Aorta (tissue), 5 donors: ENCODE measurements around the gene ZCCHC12. TPM values are rescaled to one million over a fixed set of nuclear protein-coding genes. Genes with fewer than 3 reads are reported as not detected.

Experiments
- ATAC-seq: fragments of 200-7000 bp; cut with Tn5 transposase; one replicate; pipeline ENCODE4 v1.9.1; 2022; ENCODE audit warnings: moderate library complexity; ENCODE audit not compliant: low FRiP score
- DNase-seq, 2 donors: peaks; one replicate each; pipeline ENCODE4 v3.0.0-alpha.2; 2020
- H3K27ac ChIP-seq, 2 donors: one replicate each; pipeline ENCODE4 v1.5.1; 2013; ENCODE audit warnings: low read length in 2 of 2, mild to moderate bottlenecking in 2 of 2, moderate library complexity in 2 of 2, control low read depth in 1 of 2, inconsistent platforms in 1 of 2, low read depth in 1 of 2
- H3K27me3 ChIP-seq, 2 donors: one replicate each; pipeline ENCODE4 v1.6.1; 2013; ENCODE audit warnings: control low read depth in 1 of 2, low read length in 1 of 2, mild to moderate bottlenecking in 1 of 2, moderate library complexity in 1 of 2; ENCODE audit not compliant: insufficient read depth in 2 of 2, control insufficient read depth in 1 of 2
- H3K36me3 ChIP-seq, 2 donors: one replicate each; pipeline ENCODE4 v1.6.1; 2013; ENCODE audit warnings: control low read depth in 1 of 2, low read length in 1 of 2, mild to moderate bottlenecking in 1 of 2; ENCODE audit not compliant: insufficient read depth in 2 of 2, control insufficient read depth in 1 of 2
- H3K4me1 ChIP-seq, 2 donors: one replicate each; pipeline ENCODE4 v1.6.1; 2013; ENCODE audit warnings: low read length in 2 of 2, control low read depth in 1 of 2, mild to moderate bottlenecking in 1 of 2, moderate library complexity in 1 of 2; ENCODE audit not compliant: insufficient read depth in 2 of 2, control insufficient read depth in 1 of 2
- H3K4me3 ChIP-seq, 2 donors: one replicate each; pipeline ENCODE4 v1.5.1; 2013; ENCODE audit warnings: low read length in 2 of 2, control low read depth in 1 of 2, mild to moderate bottlenecking in 1 of 2
- H3K9me3 ChIP-seq: one replicate; pipeline ENCODE4 v1.6.1; 2013; ENCODE audit warnings: mild to moderate bottlenecking, low read length; ENCODE audit not compliant: control insufficient read depth
- WGBS, 2 donors: extraction: QIAGEN DNeasy Blood & Tissue Kit; methylation state at CpG; one replicate each; pipeline ENCODE4 v1.1.7; 2013; 5-methylcytosine and 5-hydroxymethylcytosine counted together
- intact Hi-C, 2 donors: fragments of 100-400 bp; cut with DNase I; formaldehyde crosslinking; loops; one replicate each; pipeline versions ENCODE4 v1.14.2 to v1.15.0; 2022
- polyA plus RNA-seq, 2 donors: library from polyadenylated mRNA; stranded (reverse); fragments of 200-250 nt; gene quantifications; one replicate each; pipeline ENCODE4 v1.2.3, GENCODE V29; 2013
- total RNA-seq, 2 donors: library from RNA; stranded (reverse); fragmentation: NEBNext Ultra II Directional; extraction: Animal tissue kit (Norgen Biotek cat#: 25700); gene quantifications; one replicate each; pipeline ENCODE4 v1.2.1, GENCODE V29; 2021
- donor health status: healthy with polysubstance abuse.
- donor health status: Bipolar disorder and iron deficiency.
- donor health status: DM: no; HTN: no; CAD: no.
- donor health status: DM: no; HTN: no; CAD: no.
- donor health status: DM: yes; HTN: yes; CAD: no.

The ZCCHC12 gene
- total and polyA plus RNA-seq, 4 donors = 0.15 TPM; not detected in 3

DNA sequence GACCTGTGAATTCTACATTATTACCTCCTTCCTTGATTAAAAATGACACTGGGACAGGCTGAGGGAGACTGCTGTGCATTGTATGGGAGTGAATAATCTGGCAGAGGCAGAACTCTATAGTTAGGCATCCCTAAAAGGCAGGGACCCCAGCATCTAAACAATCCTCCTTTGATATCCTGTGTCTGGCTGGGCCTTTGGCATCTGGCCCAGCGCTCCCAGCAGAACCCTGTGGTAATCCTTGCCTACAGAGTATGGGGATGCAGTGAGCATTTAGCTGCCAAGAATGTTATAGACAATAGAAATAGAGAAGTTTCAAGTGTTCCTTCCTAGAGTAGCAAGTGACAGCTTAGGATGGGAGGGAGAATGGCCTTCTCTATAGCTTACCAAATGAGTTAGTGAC lies 38.5 kb downstream of the ZCCHC12 start:
- no peak for DNase-seq
- ATAC-seq = no peak
- WGBS, 2 donors = 64 to 83% methylated on average over 1 of the region's 1 CpG
- no peaks in the 10 kb centered on the region for H3K36me3 ChIP-seq
- no peak overlapping the region for H3K4me3 ChIP-seq
- intact Hi-C loops = no loop called here
- H3K27ac ChIP-seq = no peak overlapping the region
- no peaks in the 10 kb centered on the region for H3K4me1 ChIP-seq
- no peaks in the 10 kb centered on the region for H3K27me3 ChIP-seq
- no peaks in the 10 kb centered on the region for H3K9me3 ChIP-seq

DNA sequence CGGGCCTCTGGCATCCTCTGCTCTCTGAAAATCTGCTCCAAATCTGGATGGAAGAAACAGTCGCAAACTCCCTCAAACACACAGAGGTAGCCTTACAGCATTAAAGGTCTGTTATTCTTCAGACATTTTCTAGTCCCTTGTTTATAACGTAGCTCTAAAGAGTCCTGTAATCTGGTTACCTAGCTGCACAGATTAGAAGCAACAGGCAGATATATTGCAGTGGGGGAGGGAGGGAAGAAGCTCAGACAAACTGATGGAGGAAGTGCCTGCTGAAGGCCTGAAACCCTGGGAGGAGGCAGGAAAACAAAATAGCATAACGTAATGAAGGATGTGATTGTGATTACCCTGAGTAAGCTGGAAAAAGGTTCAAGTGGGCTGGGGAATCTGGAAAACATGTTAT lies 39.4 kb downstream of the ZCCHC12 start:
- Histone ChIP-seq H3K27ac (no peak overlapping the region), H3K4me3 (no peak overlapping the region), H3K9me3 (no peaks in the 10 kb centered on the region), H3K27me3 (no peaks in the 10 kb centered on the region), H3K36me3 (no peaks in the 10 kb centered on the region), H3K4me1 (no peaks in the 10 kb centered on the region)
- intact Hi-C loops = no loop called here
- 53 to 54% methylated on average over 4 of the region's 4 CpGs for WGBS, 2 donors
- DNase-seq (no peak), ATAC-seq (no peak)

DNA sequence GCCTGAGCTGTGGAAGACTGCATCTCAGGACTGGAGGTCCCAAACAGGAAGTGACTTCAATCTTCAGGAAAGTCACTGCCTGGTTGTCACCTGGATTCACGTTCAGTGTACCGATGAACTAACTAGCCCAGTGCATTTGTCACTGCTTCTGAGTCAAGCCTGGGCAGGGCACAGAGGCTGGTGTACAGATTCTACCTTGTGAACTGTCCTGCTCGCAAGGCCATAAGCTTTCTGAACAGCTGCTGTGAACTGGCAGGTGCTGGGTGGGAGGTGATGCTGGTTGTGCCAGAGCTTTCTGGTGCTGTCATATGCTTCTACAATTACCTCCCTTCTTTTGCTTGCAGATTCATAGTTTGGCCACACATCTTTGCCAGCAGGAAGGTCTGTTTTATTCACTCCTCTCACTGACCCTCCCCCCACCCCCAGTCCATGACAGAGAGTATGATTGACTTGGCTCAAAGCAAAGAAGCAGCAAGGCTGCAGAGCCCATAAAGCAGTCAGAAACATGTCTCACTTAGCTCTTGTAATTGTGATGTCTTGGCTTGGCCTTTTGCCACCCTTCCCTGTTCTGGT lies 40.5 kb downstream of the ZCCHC12 start:
- H3K9me3 ChIP-seq = no peaks in the 10 kb centered on the region
- ATAC-seq (no peak), DNase-seq (no peak)
- H3K36me3 ChIP-seq = no peaks in the 10 kb centered on the region
- no peak overlapping the region for H3K4me3 ChIP-seq
- H3K4me1 ChIP-seq = no peaks in the 10 kb centered on the region
- H3K27me3 ChIP-seq = no peaks in the 10 kb centered on the region
- no peak overlapping the region for H3K27ac ChIP-seq
- WGBS, 2 donors = 77 to 88% methylated on average over 3 of the region's 3 CpGs
- intact Hi-C loops = no loop called here

DNA sequence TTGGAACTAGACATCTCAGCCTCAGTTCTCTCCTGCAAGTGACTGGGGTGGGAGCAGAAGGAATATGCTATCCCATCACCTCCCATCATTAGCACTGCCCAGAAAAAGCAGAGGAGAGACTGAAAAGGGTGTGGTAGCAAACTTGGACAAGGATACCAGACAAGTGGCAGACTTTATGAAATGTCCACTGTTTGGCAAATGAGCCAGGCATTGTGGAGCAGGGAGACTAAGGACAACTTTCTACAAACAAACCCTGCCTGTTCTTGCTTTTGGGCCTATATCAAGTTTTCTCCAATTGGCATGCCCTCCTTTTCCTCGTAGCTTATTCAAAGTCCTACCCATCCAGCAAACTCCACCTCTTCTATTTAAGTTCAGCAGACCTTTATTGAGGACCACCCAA lies 41.6 kb downstream of the ZCCHC12 start:
- H3K36me3 ChIP-seq = no peaks in the 10 kb centered on the region
- no peaks in the 10 kb centered on the region for H3K4me1 ChIP-seq
- DNase-seq (no peak), ATAC-seq (no peak)
- H3K4me3 ChIP-seq = no peak overlapping the region
- H3K27me3 ChIP-seq = no peaks in the 10 kb centered on the region
- 0 to 7% methylated on average over 1 of the region's 1 CpG for WGBS, 2 donors
- no peak overlapping the region for H3K27ac ChIP-seq
- intact Hi-C loops = no loop called here
- H3K9me3 ChIP-seq = no peaks in the 10 kb centered on the region

DNA sequence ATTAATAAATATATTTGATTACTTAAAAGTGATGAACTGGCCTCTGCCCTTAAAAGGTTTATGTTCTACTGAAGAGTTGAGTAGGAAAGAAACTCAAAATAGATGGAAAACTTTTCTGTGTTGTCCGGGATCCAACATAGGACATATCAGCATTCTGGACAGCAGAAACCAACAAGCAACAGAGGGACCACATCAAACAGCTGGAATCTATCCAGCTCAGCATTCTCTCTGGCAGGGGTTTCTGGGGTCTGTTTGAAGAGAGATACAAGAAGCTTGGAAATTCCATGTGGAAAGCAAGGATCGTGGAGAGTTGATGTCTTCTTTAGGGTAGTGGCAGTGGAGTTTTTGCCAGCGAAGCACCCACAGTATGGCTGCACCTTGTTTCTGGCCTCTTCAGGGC lies 43.6 kb downstream of the ZCCHC12 start:
- ATAC-seq (no peak), DNase-seq (no peak)
- Histone ChIP-seq H3K27me3 (no peaks in the 10 kb centered on the region), H3K4me1 (no peaks in the 10 kb centered on the region), H3K4me3 (no peak overlapping the region), H3K27ac (no peak overlapping the region), H3K9me3 (no peaks in the 10 kb centered on the region), H3K36me3 (no peaks in the 10 kb centered on the region)
- whole genome bisulfite sequencing, 2 donors = 93 to 95% methylated on average over 3 of the region's 3 CpGs
- intact Hi-C loops = no loop called here

DNA sequence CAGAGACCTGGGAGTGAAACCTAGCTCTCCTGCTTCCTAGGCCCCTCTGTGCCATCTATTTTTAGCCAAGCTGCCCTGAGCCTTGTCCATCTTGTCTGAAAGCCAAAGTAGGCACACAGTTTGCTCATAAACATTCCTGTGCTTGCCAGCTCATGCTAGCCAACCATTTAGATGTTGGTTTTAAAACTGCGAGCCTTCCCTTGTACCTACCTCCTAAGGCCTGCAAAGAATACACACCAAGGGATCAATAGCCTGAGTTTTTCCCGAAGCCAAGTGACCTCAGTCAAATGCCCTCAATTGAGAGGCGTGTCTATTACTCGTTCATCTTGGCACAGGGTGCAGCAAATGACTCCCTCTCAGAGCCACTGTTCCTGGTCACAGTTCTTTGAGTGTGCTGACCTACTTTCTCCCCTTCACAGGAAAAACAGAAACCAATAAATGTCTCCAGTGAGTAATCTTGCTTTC lies 48.5 kb downstream of the ZCCHC12 start:
- no peaks in the 10 kb centered on the region for H3K27me3 ChIP-seq
- 5 to 6% methylated on average over 4 of the region's 4 CpGs for WGBS, 2 donors
- H3K36me3 ChIP-seq = no peaks in the 10 kb centered on the region
- H3K27ac ChIP-seq = peak overlapping the region; percentile 9 to 88
- intact Hi-C loops = no loop called here
- no peak overlapping the region for H3K4me3 ChIP-seq
- no peak for DNase-seq
- H3K9me3 ChIP-seq = no peaks in the 10 kb centered on the region
- peak; percentile 79 for ATAC-seq
- peaks cover 0 to 7% of the 10 kb centered on the region in 2 donors for H3K4me1 ChIP-seq

Other genes with a start within 250 kb of the ZCCHC12 start
- 10 to 100 TPM; 90.1 to 92.5 TPM for gene IL13RA1, start 96.2 kb upstream of the ZCCHC12 start, total RNA-seq
- 10 to 100 TPM; 45.8 to 57.7 TPM for gene IL13RA1, start 96.2 kb upstream of the ZCCHC12 start, polyA plus RNA-seq
- 1 to 10 TPM; 4.7 to 8.4 TPM for gene LONRF3, start 150.8 kb downstream of the ZCCHC12 start, total RNA-seq
- 1 to 10 TPM; 2.8 to 3.7 TPM for gene LONRF3, start 150.8 kb downstream of the ZCCHC12 start, polyA plus RNA-seq
- gene CT47C1, start 249.2 kb downstream of the ZCCHC12 start, total RNA-seq = not detected
- not detected for gene CT47C1, start 249.2 kb downstream of the ZCCHC12 start, polyA plus RNA-seq